Measurements from ENCODE around the gene MGP.

- TF ChIP-seq CTCF (IDR thresholded peaks at IDR 0.05) (no peak), POLR2AphosphoS5 (IDR thresholded peaks at IDR 0.05) (no peak)
Observed at GRCh38 chr12:14871247-14871646, 14.4 kb downstream of the MGP start.

Data from transverse colon (tissue), 4 donors.